ENCODE measurements around the gene DLX4. TPM values are rescaled to one million over a fixed set of nuclear protein-coding genes. Genes with fewer than 3 reads are reported as not detected.

Gene DLX4
- total and polyA plus RNA-seq, 2 donors (not counting 3 experiments of a cell fraction or from before 2014, with no cell fraction given) = not detected

GRCh38 chr17:49936386-49936785 is 32.6 kb upstream of the DLX4 start:
- no peaks in the 10 kb centered on the region for H3K9me3 ChIP-seq (replicated peaks; ENCODE audit: control insufficient read depth, insufficient read depth, low read length)
- dilution Hi-C loops (cut with MboI; ENCODE audit: extremely low pct_ligation_motif_present, low sequenced_read_pairs) (no loop called here), intact Hi-C loops (cut with micrococcal nuclease) (no loop called here)
- TF ChIP-seq FOS (IDR thresholded peaks at IDR 0.05; ENCODE audit: borderline replicate concordance, insufficient read depth, low read length) = no peak
- TF ChIP-seq MYC (IDR thresholded peaks at IDR 0.05; ENCODE audit: low read depth, low read length) = no peak
- TF ChIP-seq JUN (IDR thresholded peaks at IDR 0.05; ENCODE audit: borderline replicate concordance, insufficient read depth, insufficient read length, low read depth) = no peak
- no peak for TF ChIP-seq EZH2 (IDR thresholded peaks at IDR 0.05; ENCODE audit: borderline replicate concordance, low read depth, low read length, severe bottlenecking)
- TF ChIP-seq POLR2AphosphoS5 (IDR thresholded peaks at IDR 0.05; ENCODE audit: insufficient read depth, low read depth, low read length) = no peak
- TF ChIP-seq, protein P1, sequence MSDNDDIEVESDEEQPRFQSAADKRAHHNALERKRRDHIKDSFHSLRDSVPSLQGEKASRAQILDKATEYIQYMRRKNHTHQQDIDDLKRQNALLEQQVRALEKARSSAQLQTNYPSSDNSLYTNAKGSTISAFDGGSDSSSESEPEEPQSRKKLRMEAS (IDR thresholded peaks at IDR 0.05; ENCODE audit: insufficient read depth, insufficient read length) = no peak
- TF ChIP-seq, protein P2, sequence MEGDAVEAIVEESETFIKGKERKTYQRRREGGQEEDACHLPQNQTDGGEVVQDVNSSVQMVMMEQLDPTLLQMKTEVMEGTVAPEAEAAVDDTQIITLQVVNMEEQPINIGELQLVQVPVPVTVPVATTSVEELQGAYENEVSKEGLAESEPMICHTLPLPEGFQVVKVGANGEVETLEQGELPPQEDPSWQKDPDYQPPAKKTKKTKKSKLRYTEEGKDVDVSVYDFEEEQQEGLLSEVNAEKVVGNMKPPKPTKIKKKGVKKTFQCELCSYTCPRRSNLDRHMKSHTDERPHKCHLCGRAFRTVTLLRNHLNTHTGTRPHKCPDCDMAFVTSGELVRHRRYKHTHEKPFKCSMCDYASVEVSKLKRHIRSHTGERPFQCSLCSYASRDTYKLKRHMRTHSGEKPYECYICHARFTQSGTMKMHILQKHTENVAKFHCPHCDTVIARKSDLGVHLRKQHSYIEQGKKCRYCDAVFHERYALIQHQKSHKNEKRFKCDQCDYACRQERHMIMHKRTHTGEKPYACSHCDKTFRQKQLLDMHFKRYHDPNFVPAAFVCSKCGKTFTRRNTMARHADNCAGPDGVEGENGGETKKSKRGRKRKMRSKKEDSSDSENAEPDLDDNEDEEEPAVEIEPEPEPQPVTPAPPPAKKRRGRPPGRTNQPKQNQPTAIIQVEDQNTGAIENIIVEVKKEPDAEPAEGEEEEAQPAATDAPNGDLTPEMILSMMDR (IDR thresholded peaks at IDR 0.05; ENCODE audit: extremely low read depth in 1 of 2, insufficient read depth in 1 of 2, low read depth in 1 of 2, low read length in 2 of 2) = no peak
- FAIRE-seq (no peak), DNase-seq (ENCODE audit: low read depth, low spot score) (no peak)
- H3K9me1 ChIP-seq (replicated peaks; ENCODE audit: control insufficient read depth, extremely low read depth, insufficient read depth, low read length) = no peaks in the 10 kb centered on the region
- H3K27me3 ChIP-seq (ENCODE audit: control insufficient read depth in 2 of 2, insufficient read depth in 2 of 2, low read length in 2 of 2) = peaks cover 13 to 16% of the 10 kb centered on the region in 2 experiments
- no peak overlapping the region for H3K9ac ChIP-seq (replicated peaks; ENCODE audit: extremely low read depth, insufficient read depth, low read length)
- H3K79me2 ChIP-seq (ENCODE audit: control insufficient read depth, insufficient read depth, low read length) = no peaks in the 10 kb centered on the region
- POLR2A ChIA-PET = no interaction called here
- H4K20me1 ChIP-seq (replicated peaks; ENCODE audit: control insufficient read depth, extremely low read depth, insufficient read depth, low read length) = no peaks in the 10 kb centered on the region
- H3K36me3 ChIP-seq (ENCODE audit: control insufficient read depth in 2 of 2, extremely low read depth in 1 of 2, insufficient read depth in 2 of 2, low read length in 2 of 2) = no peaks in the 10 kb centered on the region
- no peak overlapping the region for H3K4me3 ChIP-seq (replicated peaks in 1 of 3; ENCODE audit: insufficient read depth in 1 of 3, low read depth in 1 of 3, low read length in 3 of 3)
- CTCF ChIA-PET = interaction anchor here (0.6 kb wide), 1 partner anchor 16 kb away, joined by 3 read pairs; no protein-coding TSS in a partner anchor
- no peak overlapping the region for H3K4me2 ChIP-seq (ENCODE audit: insufficient read depth, low read length)
- H2AFZ ChIP-seq (ENCODE audit: low read depth, low read length) = no peak overlapping the region
- no TSS peak for BruUV-seq (replicated peaks)
- H3K4me1 ChIP-seq (ENCODE audit: control insufficient read depth, extremely low read depth, insufficient read depth, low read length) = no peaks in the 10 kb centered on the region
- H3K27ac ChIP-seq (ENCODE audit: insufficient read depth, low read depth, low read length) = no peak overlapping the region

All from endothelial cell of umbilical vein (primary cell).